ENCODE data around the gene SH2D2A. TPM values are rescaled to one million over a fixed set of nuclear protein-coding genes. Genes with fewer than 3 reads are reported as not detected.

Gene SH2D2A
- total and polyA plus RNA-seq, 2 of the 4 experiments (the other 2 are of a cell fraction) = not detected

DNA sequence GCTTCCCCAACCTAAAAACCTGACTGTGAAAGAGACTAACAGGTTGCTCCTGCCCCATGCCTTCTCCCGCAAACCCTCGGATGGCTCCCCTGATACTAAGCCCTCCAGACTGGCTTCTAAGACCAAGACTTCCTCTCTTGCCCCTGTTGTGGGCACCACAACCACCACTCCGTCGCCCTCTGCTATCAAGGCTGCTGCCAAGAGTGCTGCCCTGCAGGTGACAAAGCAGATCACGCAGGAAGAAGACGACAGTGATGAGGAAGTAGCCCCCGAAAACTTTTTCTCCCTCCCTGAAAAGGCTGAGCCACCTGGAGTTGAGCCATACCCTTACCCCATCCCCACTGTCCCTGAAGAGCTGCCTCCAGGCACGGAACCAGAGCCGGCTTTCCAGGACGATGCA is 30.0 kb downstream of the SH2D2A start:
- H3K18ac ChIP-seq (ENCODE audit: low read depth, low read length) = no peak overlapping the region
- TF ChIP-seq NFE2L2 (IDR thresholded peaks at IDR 0.05; ENCODE audit: low read depth, low read length) (no peak), MAZ (IDR thresholded peaks at IDR 0.05; ENCODE audit: borderline replicate concordance, low read depth, low read length) (no peak), SMC3 (IDR thresholded peaks at IDR 0.05; ENCODE audit: low read depth, low read length) (no peak), FOS (IDR thresholded peaks at IDR 0.05; ENCODE audit: low read depth, low read length) (no peak), MAFK (IDR thresholded peaks at IDR 0.05; ENCODE audit: low read depth, low read length) (no peak), CEBPB (IDR thresholded peaks at IDR 0.05; ENCODE audit: low read depth, low read length) (no peak), MXI1 (IDR thresholded peaks at IDR 0.05; ENCODE audit: borderline replicate concordance, low read depth, low read length) (no peak)
- TF ChIP-seq, protein P1, sequence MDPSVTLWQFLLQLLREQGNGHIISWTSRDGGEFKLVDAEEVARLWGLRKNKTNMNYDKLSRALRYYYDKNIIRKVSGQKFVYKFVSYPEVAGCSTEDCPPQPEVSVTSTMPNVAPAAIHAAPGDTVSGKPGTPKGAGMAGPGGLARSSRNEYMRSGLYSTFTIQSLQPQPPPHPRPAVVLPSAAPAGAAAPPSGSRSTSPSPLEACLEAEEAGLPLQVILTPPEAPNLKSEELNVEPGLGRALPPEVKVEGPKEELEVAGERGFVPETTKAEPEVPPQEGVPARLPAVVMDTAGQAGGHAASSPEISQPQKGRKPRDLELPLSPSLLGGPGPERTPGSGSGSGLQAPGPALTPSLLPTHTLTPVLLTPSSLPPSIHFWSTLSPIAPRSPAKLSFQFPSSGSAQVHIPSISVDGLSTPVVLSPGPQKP (IDR thresholded peaks at IDR 0.05; ENCODE audit: borderline replicate concordance, low read depth, low read length) = no peak
- TF ChIP-seq, protein P2, sequence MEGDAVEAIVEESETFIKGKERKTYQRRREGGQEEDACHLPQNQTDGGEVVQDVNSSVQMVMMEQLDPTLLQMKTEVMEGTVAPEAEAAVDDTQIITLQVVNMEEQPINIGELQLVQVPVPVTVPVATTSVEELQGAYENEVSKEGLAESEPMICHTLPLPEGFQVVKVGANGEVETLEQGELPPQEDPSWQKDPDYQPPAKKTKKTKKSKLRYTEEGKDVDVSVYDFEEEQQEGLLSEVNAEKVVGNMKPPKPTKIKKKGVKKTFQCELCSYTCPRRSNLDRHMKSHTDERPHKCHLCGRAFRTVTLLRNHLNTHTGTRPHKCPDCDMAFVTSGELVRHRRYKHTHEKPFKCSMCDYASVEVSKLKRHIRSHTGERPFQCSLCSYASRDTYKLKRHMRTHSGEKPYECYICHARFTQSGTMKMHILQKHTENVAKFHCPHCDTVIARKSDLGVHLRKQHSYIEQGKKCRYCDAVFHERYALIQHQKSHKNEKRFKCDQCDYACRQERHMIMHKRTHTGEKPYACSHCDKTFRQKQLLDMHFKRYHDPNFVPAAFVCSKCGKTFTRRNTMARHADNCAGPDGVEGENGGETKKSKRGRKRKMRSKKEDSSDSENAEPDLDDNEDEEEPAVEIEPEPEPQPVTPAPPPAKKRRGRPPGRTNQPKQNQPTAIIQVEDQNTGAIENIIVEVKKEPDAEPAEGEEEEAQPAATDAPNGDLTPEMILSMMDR (conservative IDR thresholded peaks at IDR 0.05; ENCODE audit: low read depth, low read length) = no peak
- no peak overlapping the region for H2AK9ac ChIP-seq (replicated peaks; ENCODE audit: low read depth, low read length, poor library complexity)
- H2AFZ ChIP-seq (replicated peaks; ENCODE audit: low read length, poor library complexity) = no peak overlapping the region
- peaks cover 6% of the 10 kb centered on the region for H3K9me1 ChIP-seq (ENCODE audit: insufficient read depth, low read length)
- peaks cover 2% of the 10 kb centered on the region; the same call in 1 of the 2 replicates for H3K4me1 ChIP-seq (ENCODE audit: control insufficient read depth, insufficient read depth, low read length)
- H4K5ac ChIP-seq (ENCODE audit: low read depth, low read length) = no peak overlapping the region
- peaks cover 34 to 54% of the 10 kb centered on the region in 2 experiments for H3K79me1 ChIP-seq (ENCODE audit: low read depth in 1 of 2, low read length in 2 of 2)
- no peak overlapping the region for H3K23ac ChIP-seq (ENCODE audit: low read depth, low read length)
- dilution Hi-C loops (cut with HindIII; ENCODE audit: low sequenced_read_pairs, unreplicated experiment) = no loop called here
- H2BK5ac ChIP-seq (ENCODE audit: low read depth, low read length, poor library complexity, severe bottlenecking) = no peak overlapping the region
- no peak overlapping the region for H3K27ac ChIP-seq (ENCODE audit: insufficient read depth, low read length)
- 100% methylated on average over 5 of the region's 10 CpGs; no CpG with 5 or more reads in 1 of the 2 experiments for WGBS, 2 experiments (ENCODE audit: extremely low coverage in 2 of 2, insufficient read length in 1 of 2)
- H2BK20ac ChIP-seq (ENCODE audit: low read depth, low read length) = no peak overlapping the region
- intact Hi-C loops (cut with micrococcal nuclease) = no loop called here
- no peak overlapping the region for H3K4ac ChIP-seq (ENCODE audit: low read depth, low read length)
- H4K91ac ChIP-seq (ENCODE audit: insufficient read depth, low read depth, low read length) = no peak overlapping the region
- H3K56ac ChIP-seq (ENCODE audit: extremely low read depth, insufficient read depth, low read length) = no peak overlapping the region
- no peak overlapping the region for H2BK120ac ChIP-seq (ENCODE audit: low read depth, low read length)
- ChIA-PET CTCF (no interaction called here), POLR2A (ENCODE audit: unreplicated experiment) (no interaction called here)
- peaks cover 33% of the 10 kb centered on the region for H3K36me3 ChIP-seq (ENCODE audit: control insufficient read depth, insufficient read depth, low read length)
- no peak overlapping the region for H3K9ac ChIP-seq (ENCODE audit: low read depth, low read length)
- H3K4me2 ChIP-seq (ENCODE audit: low read depth, low read length) = no peak overlapping the region
- no peak overlapping the region for H3K14ac ChIP-seq (replicated peaks; ENCODE audit: low read depth, low read length)
- no peak for ATAC-seq (ENCODE audit: low read depth)
- H2AK5ac ChIP-seq (ENCODE audit: low read depth, low read length) = no peak overlapping the region
- H3K9me3 ChIP-seq (ENCODE audit: control insufficient read depth, insufficient read depth, low read length) = no peaks in the 10 kb centered on the region
- no peaks in the 10 kb centered on the region for H3K27me3 ChIP-seq (ENCODE audit: control insufficient read depth, insufficient read depth, low read length)
- BruUV-seq (replicated peaks) = no TSS peak
- H2BK15ac ChIP-seq (ENCODE audit: low read depth, low read length) = no peak overlapping the region
- in situ Hi-C loops (cut with MboI; ENCODE audit: low sequenced_read_pairs) = no loop called here
- H4K8ac ChIP-seq (ENCODE audit: low read depth in 2 of 2, low read length in 2 of 2) = no peak overlapping the region
- no peak overlapping the region for H3K4me3 ChIP-seq (ENCODE audit: insufficient read depth, low read depth, low read length)
- peaks cover 38% of the 10 kb centered on the region for H4K20me1 ChIP-seq (ENCODE audit: insufficient read depth, low read length)
- DNase-seq = no peak
